ENCODE data around the gene FXYD1.
"Not testable (repeated sequence)": the region's sequence is repeated elsewhere in the genome, so short reads cannot be mapped to it uniquely, and the experiment has no call there.

FXYD1 gene

DNA sequence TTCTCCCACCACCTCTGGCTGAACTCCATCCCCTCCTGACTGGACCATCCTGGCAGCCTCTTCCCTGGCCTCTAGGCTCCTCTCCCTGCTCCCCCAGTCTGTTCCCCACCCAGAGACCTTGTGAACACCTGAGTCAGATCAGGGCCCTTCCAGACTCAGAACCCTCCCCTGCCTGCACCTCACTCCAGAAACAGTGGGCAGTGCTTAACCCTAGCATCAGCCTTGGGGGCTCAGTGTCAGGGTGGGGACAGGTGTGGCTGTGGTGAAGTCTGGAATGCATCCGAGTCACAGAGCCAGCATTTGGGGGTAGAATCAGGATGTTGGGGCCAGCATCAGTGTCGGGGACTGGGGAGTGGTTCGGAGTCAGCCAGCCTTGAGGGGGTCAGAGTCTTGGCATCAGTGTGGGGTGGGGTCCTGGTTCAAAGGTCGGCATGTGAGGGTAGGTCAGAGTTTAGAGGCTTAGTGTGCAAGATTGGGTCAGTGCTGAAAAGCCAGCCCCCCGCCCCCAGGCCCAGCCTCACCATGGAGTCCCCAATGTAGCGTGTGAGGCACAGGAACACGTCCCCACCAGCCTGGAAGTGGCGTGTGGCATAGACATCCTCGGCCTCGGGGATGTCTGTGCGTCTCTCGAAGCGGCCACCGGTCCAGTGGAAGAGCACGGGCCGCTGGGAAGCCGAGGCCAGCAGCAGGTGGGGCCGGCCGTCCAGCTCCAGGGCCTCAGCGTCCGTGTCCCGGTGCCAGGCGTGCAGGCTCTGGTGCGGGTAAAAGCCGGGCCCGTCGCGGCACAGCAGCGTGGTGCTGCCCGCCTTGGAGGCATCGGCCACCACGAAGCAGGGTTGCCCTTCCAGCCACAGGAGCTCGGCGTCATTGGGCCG lies 12.6 kb upstream of the FXYD1 start:
- no peak for DNase-seq

DNA sequence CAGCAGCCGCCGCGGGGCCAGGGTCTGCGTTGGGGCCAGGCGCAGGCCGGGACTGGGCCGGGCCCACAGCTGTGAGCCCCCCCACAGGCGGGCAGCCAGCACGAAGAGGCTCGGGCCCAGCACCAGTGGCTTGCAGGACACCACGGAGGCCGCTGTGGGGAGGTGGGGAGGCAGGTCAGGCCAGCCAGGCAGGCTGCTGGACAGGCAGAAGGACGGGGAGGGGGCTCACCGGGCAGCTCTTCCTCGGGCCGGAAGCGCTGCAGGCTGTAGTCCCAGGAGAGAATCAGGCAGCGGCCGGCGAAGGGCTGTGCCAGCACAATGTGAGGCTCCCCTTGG lies 12.0 kb upstream of the FXYD1 start:
- peak; percentile 55 for DNase-seq

DNA sequence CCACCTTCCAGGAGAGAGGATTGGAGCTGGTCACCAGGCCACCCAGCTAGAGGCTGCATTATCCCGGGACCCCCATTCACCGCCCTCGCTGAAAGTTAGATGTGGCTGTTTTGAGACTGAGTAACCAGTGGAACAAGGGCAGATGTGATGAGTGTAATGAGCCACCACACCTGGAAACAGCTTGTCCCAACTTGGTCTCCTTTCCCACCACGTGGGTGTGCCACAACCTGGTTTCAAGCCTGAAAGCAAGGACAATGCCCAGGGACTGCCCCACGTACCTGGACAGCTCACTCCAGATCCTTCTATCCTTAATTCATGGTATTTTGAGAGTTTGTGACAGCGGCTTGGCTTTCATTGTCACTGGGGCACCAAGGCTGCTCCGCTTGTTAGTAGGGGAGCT lies 10.8 kb upstream of the FXYD1 start:
- DNase-seq = no peak

DNA sequence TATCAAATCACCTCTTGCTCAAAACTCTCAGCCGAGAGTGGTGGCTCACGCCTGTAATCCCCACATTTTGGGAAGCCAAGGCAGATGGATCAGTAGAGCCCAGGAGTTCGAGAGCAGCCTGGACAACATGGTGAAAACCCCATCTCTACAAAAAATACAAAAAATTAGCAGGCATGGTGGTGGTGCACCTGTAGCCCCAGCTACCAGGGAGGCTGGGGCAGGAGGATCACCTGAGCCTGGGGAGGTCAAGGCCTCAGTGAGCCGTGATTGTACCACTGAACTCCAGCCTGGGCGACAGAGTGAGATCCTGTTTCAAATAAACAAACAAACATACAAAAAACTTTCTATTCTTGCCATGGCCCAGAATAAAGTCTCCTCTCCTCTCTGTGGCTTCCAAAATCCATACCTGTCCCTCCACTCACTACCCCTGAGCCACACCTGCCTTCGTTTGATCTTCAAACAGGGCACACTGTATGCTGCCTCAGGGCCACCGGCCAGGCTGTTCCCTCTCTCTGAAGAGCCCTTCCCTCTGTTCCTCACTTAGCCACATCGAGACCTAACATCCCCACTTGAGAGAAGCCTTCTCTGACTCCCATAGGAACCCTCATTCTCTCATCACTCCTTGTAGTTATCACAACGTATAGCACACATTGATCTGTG lies 10.1 kb upstream of the FXYD1 start:
- no peak for DNase-seq

DNA sequence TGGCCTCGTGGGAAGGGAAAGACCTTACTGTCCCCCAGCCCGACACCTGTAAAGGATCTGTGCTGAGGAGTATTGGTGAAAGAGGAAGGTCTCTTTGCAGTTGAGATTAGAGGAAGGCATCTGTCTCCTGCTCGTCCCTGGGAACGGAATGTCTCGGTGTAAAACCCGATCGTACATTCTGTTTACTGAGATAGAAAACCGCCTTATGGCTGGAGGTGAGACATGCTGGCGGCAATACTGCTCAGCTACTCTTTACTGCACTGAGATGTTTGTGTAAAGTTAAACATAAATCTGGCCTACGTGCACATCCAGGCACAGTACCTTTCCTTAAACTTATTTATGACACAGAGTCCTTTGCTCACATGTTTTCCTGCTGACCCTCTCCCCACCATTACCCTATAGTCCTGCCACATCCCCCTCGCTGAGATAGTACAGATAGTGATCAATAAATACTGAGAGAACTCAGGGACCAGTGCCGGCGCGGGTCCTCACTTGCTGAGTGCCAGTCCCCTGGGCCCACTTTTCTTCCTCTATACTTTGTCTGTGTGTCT lies 8.8 kb upstream of the FXYD1 start:
- not testable (repeated sequence) for DNase-seq

DNA sequence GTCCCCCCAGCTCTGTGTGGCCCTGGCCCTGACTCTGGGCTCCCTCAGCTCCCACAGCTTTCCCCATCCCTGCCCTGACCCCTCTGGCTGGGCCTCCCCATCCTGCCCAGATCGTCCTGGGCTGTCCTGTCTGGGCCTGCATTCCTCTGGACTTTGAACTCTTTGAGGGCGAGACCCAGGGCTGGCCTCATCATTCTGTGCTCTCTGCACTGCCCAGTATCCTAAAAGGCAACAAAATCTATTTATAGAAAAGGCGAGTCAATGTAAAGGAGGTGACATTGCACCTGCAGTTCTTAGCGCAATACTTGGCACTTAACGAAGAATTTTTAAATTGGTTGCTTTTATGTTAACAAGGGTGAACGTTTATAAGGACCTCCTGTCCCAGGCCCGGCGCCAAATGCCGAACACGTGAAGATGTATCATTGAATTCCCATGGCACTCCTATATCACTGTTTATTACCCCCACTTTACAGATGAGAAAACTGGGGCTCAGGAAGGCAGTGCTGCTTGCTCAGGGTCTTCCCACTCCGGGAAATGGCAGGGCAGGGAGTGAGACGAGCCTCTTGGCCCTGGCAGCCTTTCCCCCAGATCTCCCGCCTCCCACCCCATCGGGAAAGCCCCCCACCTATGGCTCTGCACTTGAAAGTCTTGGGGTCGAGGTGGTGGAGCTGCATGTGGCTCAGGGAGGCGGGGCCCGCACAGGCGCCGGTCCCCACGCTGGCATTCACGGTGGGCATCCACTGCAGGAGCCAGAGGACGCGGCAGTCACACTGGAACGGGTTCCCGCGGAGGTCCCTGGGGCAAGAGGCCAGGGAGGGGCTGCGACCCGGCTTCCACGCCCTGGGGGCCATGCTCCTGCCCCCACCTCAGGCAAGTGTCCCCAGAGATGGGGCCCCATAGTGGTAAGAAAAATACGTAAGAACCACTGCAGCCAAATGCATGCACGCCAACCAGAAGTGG lies 7.6 kb upstream of the FXYD1 start:
- no peak for DNase-seq

DNA sequence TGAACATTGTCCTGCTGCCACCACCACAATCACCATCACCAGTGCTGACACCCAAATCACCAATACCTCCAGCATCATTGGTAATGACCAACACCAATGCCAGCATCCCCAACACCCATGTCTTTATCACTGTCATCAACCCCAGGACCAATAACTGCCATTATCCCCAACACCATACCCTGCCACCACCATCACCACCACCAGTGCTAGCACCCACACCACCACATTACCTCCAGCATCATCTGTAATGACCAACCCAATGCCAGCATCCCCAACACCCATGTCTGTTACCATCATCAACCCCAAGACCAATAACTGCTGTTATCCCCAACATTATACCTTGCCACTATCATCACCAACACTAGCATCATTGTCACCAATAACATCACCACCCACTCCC lies 6.4 kb upstream of the FXYD1 start:
- no peak for DNase-seq

DNA sequence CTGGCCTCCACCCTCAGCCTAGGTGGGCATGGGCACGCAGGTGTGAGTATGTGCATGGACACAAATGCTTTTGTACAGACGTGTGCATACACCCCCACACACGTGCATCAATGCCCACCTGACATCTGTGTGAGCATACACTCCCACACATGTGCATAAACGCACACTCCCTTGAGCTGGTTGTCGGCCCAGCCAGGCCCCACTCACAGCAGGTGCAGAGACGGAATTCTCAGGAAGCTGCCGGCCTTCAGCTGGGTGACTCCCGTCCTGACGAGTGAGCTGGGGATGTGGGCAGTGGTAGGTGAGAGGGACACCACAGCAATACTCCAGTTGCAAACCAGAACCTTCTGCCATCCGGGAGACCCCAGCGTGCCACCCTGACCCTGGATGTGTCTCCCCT lies 4.8 kb upstream of the FXYD1 start:
- no peak for DNase-seq

DNA sequence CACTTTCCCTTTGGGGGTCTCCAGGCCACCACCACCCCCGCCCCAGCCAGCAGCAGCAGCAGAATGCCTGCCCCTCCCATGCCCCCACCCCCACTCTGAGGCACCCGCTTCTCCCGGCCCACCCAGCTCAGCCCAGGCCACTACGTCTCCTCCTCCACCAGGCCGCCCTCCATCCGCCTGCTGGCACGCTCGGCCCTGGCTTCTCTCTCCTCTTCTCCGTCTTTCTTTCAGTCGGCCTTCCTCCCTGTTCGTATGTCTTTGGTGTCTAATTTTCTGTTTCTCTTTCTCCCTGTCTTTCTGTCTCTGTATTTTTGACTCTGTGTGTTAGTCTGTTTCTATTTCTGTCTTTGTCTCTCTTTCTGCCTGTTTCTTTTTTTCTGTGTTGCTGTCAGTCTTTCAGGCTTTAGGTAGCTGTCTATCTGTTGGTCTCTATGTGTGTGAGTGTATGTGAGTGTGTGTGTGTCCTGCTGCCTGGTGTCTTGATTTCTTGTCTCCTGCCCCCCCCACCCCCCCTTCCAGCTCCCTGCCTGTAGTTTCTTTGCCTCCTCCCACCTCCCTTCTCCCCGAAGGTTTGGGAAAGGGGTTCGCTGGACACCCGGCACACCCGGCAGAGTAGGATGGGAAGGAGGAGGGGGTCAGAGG lies 3.9 kb upstream of the FXYD1 start, which contains the start of gene LGI4:
Gene LGI4, minus strand, starts transcription at position 459 of the 642 bp plus-strand sequence. Its CDS starts 379 bp downstream, at position 80.
- DNase-seq = no peak

DNA sequence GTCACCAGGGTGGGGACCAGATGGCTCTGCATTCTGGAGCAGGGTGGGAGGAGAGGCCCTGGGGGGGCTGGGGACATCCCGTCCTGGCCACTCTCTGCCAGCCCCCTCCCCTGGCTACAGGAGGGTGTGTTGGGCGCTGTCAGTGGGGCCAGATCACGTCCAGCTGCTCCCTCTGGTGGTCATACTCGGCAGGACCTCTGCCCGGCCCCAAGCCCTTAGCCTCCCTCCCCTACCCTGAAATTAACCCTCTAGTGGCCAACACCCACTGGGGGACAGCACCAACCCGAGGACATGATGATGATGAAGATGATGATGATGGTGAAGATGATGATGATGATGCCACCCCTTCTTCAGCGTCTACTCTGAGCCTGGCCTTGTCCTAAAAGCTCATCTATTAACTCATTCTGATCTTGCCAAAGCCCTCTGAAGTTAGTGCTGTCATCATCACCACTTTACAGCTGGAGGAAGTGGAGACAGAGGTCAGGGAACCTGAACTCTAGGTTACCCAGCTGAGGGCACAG lies 3.2 kb upstream of the FXYD1 start:
- peak; percentile 87 for DNase-seq

DNA sequence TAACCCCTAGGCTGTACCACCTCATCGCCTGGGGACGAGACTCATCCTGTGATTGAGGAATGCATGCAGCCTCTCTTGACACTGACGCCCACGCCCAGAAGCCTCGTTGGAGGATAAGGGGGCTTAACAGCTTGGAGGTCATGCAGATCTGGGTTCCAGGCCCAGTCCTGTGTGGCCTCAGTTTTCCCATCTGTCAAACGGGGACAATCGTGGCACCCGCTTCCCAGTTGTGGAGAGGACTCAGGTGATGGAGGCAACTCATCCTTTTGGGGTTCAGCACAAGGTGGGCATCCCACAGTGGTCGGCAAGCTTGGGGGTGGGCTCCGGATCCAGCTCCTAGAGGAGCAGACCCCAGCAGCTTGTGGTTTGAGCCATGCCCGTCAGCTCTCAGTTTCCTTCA lies 2.4 kb upstream of the FXYD1 start:
- no peak for DNase-seq

DNA sequence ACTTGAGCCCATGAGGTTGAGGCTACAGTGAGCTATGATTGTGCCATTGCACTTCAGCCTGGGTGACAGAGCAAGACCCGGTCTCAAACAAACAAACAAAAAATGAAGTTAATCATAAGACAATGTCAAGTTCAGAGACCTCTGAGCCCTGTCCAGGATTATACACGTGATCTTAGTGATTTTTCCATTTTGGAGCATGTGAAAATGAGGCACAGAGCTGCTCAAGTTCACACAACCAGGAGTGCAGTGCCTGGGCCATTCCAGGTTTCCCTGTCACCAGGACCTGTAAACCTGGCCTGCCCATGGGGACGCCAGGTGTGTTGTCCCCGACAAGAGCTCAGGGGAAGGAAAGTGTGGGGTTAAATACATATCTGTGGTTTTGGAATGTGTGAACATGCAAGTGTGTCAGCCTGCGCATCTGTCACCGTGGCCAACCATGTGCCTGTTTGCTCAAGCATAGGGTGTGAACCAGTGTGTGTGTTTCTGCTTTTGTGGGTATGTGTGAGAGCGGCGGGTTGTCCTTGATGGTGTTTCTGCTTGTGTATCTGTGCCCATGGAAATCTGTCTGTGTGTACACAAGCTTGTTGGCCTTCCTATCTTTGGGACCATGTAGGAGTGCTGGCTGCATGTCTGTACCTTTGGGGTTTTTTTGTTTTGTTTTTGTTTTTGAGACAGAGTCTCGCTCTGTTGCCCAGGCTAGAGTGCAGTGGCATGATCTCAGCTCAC lies 1.5 kb upstream of the FXYD1 start:
- DNase-seq = no peak

DNA sequence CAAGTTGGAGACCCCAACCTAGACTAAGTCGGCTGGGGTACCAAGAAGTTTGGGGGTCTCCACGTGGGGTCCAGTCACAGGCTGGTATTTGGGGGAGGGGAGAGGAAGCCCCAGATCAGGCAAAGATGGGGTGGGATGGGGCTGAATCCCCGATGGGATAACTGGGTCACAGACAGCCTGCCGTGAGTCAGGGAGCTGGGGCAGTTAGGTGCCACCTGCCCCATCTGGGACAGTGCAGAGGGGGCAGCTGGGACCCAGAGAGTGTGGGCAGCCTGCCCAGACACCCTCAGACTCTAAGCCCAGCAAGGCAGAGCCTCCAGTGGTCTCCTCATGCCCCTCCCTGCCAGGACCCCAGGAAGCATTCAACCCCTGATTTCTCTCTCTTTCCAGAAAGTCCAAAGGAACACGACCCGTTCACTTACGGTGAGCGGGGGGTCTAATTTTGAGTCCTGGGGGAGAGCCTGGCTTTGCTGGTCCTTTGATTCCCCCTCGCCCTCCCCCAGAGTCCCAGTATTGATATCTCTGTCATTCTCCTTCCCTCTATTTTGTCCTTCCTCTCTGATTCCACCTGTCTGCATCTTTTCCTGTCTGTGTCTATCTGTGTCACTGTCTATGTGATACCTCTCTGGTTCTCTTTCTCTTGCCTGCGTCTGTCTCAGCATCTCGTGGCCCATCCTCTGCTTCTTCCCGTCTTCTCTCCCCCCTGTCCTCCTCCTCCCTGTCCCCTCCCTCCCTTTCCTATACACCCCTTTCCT lies 1.8 kb downstream of the FXYD1 start:
- no peak for DNase-seq

DNA sequence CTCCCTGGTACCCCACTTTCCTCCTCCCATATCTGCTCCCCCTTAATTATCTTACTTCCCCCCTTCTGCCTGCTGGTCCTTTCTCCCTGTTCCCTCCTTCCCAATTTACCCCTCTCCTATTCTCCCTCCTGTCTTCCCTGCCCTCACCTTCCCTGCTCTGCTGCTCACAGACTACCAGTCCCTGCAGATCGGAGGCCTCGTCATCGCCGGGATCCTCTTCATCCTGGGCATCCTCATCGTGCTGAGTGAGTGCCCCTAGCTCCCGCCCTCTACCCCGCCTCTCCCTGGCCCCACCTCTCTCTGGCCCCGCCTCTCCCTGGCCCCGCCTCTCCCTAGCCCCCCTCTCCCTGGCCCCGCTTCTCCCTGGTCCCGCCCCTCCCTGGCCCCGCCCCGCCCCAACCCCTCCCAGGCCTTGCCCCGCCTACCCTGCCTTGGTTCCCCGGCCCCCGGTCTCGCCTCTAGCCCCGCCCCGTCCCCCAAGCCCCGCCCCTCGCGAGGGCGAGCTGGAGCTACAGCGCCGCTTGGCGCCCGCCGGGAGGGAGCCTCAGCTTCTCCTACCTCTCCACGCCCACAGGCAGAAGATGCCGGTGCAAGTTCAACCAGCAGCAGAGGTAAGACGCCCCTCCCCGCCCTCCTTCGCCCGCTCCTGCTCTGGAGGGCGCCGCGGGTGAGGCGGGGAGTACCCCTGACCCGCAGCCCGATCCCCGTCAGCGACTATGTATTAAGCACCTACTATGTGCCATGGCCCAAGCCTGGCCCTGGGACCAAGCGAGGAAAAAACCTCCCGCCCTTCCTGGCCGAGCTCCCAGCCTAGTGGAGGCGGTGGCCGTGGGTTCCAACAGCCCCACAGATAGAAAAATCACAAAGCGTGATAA lies 2.6 kb downstream of the FXYD1 start:
- peak; percentile 88 for DNase-seq

DNA sequence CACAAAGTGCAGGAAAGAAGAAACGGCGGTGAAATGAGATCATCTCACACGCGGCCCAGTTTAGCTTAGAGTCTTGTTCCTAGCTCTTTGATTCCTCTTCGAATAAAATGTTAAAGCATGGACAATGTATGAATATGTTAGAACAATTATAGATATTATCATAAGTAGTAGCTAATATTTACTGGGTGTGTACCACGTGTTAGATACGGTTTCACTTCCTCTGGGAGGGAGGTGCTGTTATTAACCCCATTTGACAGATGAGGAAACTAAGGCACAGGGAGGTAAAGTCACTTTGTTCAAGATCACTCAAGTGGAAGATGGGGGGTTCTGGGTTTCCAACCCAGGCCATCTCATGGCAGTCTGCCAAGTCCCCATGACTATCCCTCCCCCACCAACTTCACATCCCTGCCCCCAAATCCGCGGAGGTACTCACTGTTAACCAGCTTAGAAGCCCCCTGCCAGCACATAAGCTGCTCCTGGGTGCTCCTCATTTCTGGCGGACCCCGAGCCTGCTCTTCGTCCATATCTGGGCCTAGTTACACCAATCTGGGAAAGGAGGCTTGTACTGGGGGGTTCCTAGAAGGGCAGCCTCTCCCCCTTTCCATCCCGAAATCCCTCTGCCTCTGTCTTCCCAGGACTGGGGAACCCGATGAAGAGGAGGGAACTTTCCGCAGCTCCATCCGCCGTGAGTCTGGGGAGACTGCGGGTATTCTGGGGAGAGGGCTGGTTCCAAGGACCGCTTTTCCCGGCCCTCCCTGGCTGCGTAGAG lies 3.4 kb downstream of the FXYD1 start:
- DNase-seq = no peak

DNA sequence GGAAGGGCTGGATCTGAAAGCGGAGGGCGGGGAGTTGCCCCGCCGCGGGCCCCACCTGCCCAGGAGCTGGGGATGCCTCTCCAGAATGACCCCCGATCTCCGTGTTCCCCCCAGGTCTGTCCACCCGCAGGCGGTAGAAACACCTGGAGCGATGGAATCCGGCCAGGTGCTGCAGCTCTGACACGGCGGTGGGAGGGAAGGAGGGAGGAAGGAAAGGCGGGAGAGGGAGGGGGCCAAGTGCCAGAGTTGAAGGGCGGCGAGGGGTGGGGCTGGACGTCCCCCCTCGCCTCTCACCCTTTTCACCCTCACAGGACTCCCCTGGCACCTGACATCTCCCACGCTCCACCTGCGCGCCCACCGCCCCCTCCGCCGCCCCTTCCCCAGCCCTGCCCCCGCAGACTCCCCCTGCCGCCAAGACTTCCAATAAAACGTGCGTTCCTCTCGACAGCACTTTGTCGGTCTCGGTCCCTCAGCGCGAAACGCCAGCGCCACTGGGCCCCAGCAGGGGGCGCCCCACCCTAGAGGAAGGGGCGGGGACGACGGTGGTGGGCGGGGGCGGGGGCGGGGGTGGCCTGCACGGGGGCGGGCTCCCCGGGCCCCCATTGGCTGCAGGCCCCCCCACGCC lies 4.1 kb downstream of the FXYD1 start:
- peak; percentile 58 for DNase-seq

DNA sequence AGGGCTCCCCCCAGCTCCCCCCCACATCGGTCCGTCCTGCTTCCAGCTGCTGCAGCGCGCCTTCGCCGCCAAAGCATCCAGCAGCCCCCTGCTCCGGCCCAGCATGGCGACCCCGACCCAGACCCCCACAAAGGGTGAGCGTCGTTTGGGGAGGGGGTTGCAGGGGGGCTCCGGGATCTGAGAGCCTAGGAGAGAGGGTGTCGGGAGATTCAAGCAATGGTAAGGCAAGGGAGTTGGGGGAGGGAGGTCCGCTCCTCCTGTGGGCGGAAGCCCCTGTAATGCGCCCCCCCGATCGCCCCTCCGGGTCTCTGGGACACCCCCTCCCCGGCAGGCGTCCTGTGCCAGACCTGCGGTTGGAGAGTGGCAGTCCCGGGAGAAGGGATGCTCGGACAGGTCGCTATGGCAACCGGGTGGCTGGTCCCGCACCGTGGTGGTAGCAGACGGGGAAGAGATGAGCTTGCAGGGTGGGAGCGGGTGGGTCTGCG lies 4.6 kb downstream of the FXYD1 start, which contains the start of gene FXYD7:
Gene FXYD7, plus strand, starts transcription at position 25 of the 485 bp plus-strand sequence. Its CDS starts 79 bp downstream, at position 104.
- no peak for DNase-seq

DNA sequence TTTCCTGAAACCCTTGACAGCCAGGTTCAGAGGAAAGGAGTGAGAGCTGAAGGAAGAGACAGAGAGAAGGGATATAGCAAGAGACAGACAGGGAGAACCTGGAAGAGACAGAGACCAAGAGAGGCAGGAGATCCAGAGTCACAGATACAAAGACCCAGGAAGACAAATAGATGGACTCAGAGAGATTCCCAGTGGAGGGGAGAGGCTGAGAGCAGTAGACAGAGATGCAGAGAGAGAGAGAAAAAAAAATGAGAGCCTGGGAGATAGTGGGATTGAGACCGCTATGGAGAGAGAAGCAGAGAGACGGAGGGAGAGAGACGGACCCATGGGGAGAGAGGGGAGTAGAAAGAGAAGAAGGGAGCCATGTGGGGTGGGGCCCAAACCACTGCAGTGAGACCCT lies 5.2 kb downstream of the FXYD1 start:
- DNase-seq = no peak
